AG09319 (cell line): ENCODE data around the gene ADAMTSL1.

Experiments
- DNase-seq: peaks from one replicate; pipeline ENCODE4 v3.0.0-alpha.2; 2010; ENCODE audit warnings: low read depth; ENCODE audit errors: extremely low read depth
- TF ChIP-seq, protein P1 (sequence below): IDR thresholded peaks from 2 replicates; pipeline ENCODE4 v1.5.1; 2011; ENCODE audit warnings: low read depth, mild to moderate bottlenecking, inconsistent platforms, low read length, moderate library complexity

The ADAMTSL1 gene

DNA sequence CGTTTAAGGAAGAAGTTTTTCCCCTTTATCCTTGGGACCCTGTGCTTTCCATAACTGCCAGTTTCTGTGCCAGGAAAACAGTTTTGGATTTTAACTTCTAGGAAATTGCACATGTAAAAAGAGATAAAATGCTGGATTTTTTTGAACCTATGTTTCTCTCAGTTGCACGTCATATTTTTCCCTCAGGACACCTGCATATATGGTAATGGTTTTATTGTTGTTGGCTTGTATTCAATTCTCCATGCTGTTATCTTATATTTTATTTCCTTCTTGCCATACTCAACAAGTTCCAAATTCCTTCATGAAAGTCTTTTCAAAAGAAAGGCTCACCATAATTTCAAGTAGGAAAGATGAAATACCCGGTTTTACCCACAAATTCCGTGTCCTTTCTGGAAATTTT, 7.9 kb upstream of the ADAMTSL1 start:
- TF ChIP-seq, protein P1, sequence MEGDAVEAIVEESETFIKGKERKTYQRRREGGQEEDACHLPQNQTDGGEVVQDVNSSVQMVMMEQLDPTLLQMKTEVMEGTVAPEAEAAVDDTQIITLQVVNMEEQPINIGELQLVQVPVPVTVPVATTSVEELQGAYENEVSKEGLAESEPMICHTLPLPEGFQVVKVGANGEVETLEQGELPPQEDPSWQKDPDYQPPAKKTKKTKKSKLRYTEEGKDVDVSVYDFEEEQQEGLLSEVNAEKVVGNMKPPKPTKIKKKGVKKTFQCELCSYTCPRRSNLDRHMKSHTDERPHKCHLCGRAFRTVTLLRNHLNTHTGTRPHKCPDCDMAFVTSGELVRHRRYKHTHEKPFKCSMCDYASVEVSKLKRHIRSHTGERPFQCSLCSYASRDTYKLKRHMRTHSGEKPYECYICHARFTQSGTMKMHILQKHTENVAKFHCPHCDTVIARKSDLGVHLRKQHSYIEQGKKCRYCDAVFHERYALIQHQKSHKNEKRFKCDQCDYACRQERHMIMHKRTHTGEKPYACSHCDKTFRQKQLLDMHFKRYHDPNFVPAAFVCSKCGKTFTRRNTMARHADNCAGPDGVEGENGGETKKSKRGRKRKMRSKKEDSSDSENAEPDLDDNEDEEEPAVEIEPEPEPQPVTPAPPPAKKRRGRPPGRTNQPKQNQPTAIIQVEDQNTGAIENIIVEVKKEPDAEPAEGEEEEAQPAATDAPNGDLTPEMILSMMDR, result no peak

DNA sequence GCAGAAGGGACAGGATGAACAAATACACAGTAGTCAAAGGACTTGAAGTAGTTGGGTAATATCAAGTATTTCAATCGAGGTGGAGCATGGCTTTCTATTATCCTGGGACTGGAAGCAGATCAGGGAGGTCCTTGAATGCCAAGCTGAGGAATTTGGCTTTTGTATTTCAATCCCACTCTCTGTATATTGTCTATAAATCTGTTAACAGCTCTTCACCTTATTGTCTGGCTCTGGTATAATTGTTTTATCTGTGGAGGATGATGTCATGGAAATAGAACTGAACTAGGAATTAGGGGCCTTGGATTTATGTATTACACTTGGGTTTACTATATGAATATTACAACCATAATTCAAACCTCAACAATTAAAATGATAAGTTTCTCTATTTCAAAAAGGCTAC, 6.3 kb upstream of the ADAMTSL1 start:
- TF ChIP-seq, protein P1, result no peak
- DNase-seq, result no peak

More for the DNA sequence above, 7.9 kb upstream of the ADAMTSL1 start:
- no peak for DNase-seq

DNA sequence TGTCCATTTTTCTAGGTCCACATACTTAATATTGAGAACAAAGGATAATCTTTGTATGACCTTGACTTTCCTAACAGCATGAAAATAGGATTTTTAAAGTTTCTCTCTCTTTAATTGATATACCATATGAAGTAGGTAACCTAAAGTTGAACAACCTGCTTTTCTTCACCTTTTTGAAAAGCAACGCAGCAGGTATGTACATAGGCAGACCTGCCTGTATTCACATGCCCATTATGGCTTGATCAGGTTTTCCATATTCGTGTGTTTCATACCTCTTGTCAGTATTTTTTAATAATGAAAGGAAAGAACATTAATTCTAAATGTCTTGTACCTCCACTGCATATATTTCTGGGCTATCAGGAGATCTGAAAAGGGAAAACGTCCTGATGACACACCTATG, 1.5 kb upstream of the ADAMTSL1 start:
- DNase-seq, result no peak
- TF ChIP-seq, protein P1, result no peak

GRCh38 chr9:18472841-18473251, 1.1 kb upstream of the ADAMTSL1 start:
- TF ChIP-seq, protein P1, result no peak
- no peak for DNase-seq

DNA sequence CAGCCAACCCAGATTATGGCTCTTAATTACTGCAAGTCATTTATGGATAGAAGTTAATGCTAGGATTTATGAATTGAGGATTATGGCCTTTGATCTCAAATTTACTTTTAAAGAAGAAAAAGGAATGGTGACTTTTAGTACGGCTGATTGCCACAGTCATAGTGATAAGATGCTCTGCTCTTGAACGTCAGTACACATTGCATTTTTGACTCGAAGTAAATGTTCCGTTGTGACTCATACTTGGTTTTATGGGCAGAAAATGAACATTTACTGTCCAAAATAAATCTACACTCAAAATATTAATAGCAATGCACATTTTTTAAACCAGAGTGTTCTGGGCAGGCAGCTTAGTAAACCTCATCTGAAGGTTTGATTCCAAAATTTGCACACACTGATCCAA, 830 bp downstream of the ADAMTSL1 start:
- DNase-seq, result no peak

GRCh38 chr9:18477121-18477660, 3.2 kb downstream of the ADAMTSL1 start:
- TF ChIP-seq, protein P1, result no peak
- no peak for DNase-seq

More for the DNA sequence above, 830 bp downstream of the ADAMTSL1 start:
- TF ChIP-seq, protein P1, result no peak

- DNase-seq, result no peak
- TF ChIP-seq, protein P1, result no peak; the same call in 1 of the 2 replicates
Measured at GRCh38 chr9:18477719-18478118, 3.8 kb downstream of the ADAMTSL1 start.
